ENCODE measurements around the gene C14orf132. TPM values are rescaled to one million over a fixed set of nuclear protein-coding genes. Genes with fewer than 3 reads are reported as not detected.

The C14orf132 gene
- polyA plus RNA-seq, 1 donor (not counting 4 experiments of a cell fraction or from before 2014, with no cell fraction given), result 1.3 TPM

DNA sequence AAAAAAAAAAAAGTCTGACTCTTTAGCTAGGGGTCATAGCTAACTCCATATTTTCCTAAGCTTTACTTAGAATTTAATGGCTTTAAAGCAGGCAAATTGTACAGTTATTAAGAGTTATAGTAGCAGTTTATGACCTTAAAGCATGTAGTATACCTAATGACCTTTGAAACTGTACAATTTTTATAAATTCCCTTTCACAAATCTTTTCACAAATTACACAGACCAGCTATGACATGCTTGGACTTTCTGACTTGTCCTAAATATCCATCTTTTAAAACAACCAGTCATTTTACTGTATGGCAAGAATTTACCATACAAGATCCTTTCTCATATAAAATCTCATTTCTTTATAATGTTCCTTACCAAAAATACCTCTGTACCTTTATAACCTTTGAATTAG is 74.8 kb downstream of the C14orf132 start:
- Histone ChIP-seq H3K36me3 (ENCODE audit: control insufficient read depth in 2 of 2, extremely low read depth in 1 of 2, insufficient read depth in 2 of 2, low read length in 2 of 2) (no peaks in the 10 kb centered on the region), H3K27me3 (ENCODE audit: control insufficient read depth, extremely low read depth, insufficient read depth, low read length) (no peaks in the 10 kb centered on the region), H3K9me1 (ENCODE audit: control insufficient read depth, extremely low read depth, insufficient read depth, low read length) (no peaks in the 10 kb centered on the region), H2AFZ (ENCODE audit: control insufficient read depth, low read length) (no peak overlapping the region), H3K9ac (ENCODE audit: control insufficient read depth, extremely low read depth, insufficient read depth, low read length) (no peak overlapping the region), H3K4me3 (ENCODE audit: control insufficient read depth in 2 of 3, extremely low read depth in 1 of 3, insufficient read depth in 2 of 3, low read depth in 1 of 3, low read length in 3 of 3) (no peak overlapping the region), H3K4me2 (ENCODE audit: control insufficient read depth, extremely low read depth, insufficient read depth, low read depth, low read length) (no peak overlapping the region), H3K79me2 (ENCODE audit: control insufficient read depth, insufficient read depth, low read length) (no peaks in the 10 kb centered on the region), H3K4me1 (ENCODE audit: control insufficient read depth, extremely low read depth, insufficient read depth, low read length) (no peaks in the 10 kb centered on the region), H3K9me3 (ENCODE audit: control insufficient read depth, low read depth, low read length) (no peaks in the 10 kb centered on the region), H4K20me1 (ENCODE audit: control insufficient read depth, extremely low read depth, insufficient read depth, low read length) (no peaks in the 10 kb centered on the region), H3K27ac (ENCODE audit: control insufficient read depth, insufficient read depth, low read length) (no peak overlapping the region)
- no peak for FAIRE-seq
- no peak for DNase-seq (ENCODE audit: low read depth, low spot score)
- dilution Hi-C loops (cut with MboI; ENCODE audit: extremely low pct_ligation_motif_present, low sequenced_read_pairs), result no loop called here
- TF ChIP-seq, protein P1, sequence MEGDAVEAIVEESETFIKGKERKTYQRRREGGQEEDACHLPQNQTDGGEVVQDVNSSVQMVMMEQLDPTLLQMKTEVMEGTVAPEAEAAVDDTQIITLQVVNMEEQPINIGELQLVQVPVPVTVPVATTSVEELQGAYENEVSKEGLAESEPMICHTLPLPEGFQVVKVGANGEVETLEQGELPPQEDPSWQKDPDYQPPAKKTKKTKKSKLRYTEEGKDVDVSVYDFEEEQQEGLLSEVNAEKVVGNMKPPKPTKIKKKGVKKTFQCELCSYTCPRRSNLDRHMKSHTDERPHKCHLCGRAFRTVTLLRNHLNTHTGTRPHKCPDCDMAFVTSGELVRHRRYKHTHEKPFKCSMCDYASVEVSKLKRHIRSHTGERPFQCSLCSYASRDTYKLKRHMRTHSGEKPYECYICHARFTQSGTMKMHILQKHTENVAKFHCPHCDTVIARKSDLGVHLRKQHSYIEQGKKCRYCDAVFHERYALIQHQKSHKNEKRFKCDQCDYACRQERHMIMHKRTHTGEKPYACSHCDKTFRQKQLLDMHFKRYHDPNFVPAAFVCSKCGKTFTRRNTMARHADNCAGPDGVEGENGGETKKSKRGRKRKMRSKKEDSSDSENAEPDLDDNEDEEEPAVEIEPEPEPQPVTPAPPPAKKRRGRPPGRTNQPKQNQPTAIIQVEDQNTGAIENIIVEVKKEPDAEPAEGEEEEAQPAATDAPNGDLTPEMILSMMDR (optimal IDR thresholded peaks at IDR 0.05 in 1 of 3, IDR thresholded peaks at IDR 0.05 in 1 of 3, conservative IDR thresholded peaks at IDR 0.05 in 1 of 3; ENCODE audit: extremely low read depth in 1 of 3, insufficient read depth in 2 of 3, low read length in 3 of 3), result no peak
- TF ChIP-seq EZH2 (IDR thresholded peaks at IDR 0.05; ENCODE audit: low read length), result no peak

DNA sequence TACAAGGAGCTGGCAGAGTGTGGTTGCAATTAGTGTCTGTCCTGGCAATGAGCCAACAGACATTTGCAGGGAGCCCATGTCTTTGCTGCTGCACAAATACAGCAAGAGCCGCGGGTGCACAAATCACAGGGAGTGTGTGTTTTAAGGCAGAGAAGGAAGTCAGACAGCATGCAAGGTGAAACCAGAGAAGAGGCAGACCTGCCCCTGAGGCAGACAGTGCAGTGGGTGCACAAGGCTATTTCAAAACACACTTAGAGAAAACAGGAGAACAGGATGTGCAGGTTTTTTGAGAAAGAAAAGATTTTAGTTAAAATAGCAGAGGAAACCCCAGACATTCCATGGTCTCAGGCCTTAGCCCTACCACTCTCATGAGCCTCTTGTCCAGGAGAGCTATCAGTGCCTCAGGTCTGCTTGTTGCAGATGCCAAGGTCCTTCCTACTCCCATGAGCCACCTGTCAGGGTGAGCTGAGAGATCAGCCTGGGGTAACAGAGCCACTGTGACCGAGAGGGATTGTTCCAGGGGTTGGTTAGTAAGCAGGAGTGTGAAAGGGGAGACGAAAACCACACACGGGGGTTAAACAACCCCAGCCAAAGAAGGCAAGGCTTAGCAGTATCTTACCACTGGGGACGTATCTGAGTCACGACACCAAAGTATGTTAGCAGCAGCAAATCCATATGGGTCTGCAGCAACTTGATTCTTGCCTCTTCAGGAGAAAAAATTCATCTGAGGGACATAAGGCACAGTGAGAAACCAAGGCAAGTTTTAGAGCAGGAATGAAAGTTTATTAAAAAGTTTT is 78.1 kb downstream of the C14orf132 start:
- H3K9ac ChIP-seq (ENCODE audit: control insufficient read depth, extremely low read depth, insufficient read depth, low read length), result no peak overlapping the region

More for the DNA sequence above, 78.1 kb downstream of the C14orf132 start:
- no peaks in the 10 kb centered on the region for H3K27me3 ChIP-seq (ENCODE audit: control insufficient read depth, extremely low read depth, insufficient read depth, low read length)
- no peaks in the 10 kb centered on the region for H4K20me1 ChIP-seq (ENCODE audit: control insufficient read depth, extremely low read depth, insufficient read depth, low read length)
- H3K9me1 ChIP-seq (ENCODE audit: control insufficient read depth, extremely low read depth, insufficient read depth, low read length), result no peaks in the 10 kb centered on the region
- no peak overlapping the region for H3K27ac ChIP-seq (ENCODE audit: control insufficient read depth, insufficient read depth, low read length)
- dilution Hi-C loops (cut with MboI; ENCODE audit: extremely low pct_ligation_motif_present, low sequenced_read_pairs), result no loop called here
- H3K4me3 ChIP-seq (ENCODE audit: control insufficient read depth in 2 of 3, extremely low read depth in 1 of 3, insufficient read depth in 2 of 3, low read depth in 1 of 3, low read length in 3 of 3), result no peak overlapping the region
- no peaks in the 10 kb centered on the region for H3K9me3 ChIP-seq (ENCODE audit: control insufficient read depth, low read depth, low read length)
- H3K4me1 ChIP-seq (ENCODE audit: control insufficient read depth, extremely low read depth, insufficient read depth, low read length), result no peaks in the 10 kb centered on the region
- no peak overlapping the region for H2AFZ ChIP-seq (ENCODE audit: control insufficient read depth, low read length)
- no peak overlapping the region for H3K4me2 ChIP-seq (ENCODE audit: control insufficient read depth, extremely low read depth, insufficient read depth, low read depth, low read length)
- no peaks in the 10 kb centered on the region for H3K36me3 ChIP-seq (ENCODE audit: control insufficient read depth in 2 of 2, extremely low read depth in 1 of 2, insufficient read depth in 2 of 2, low read length in 2 of 2)
- TF ChIP-seq, protein P1 (optimal IDR thresholded peaks at IDR 0.05 in 1 of 3, IDR thresholded peaks at IDR 0.05 in 1 of 3, conservative IDR thresholded peaks at IDR 0.05 in 1 of 3; ENCODE audit: extremely low read depth in 1 of 3, insufficient read depth in 2 of 3, low read length in 3 of 3), result no peak
- no peak for TF ChIP-seq EZH2 (IDR thresholded peaks at IDR 0.05; ENCODE audit: low read length)
- DNase-seq (ENCODE audit: low read depth, low spot score) (no peak), FAIRE-seq (no peak)
- no peaks in the 10 kb centered on the region for H3K79me2 ChIP-seq (ENCODE audit: control insufficient read depth, insufficient read depth, low read length)

Measured in keratinocyte (primary cell).